Activated naive CD8-positive, alpha-beta T cell treated with anti-CD3 and anti-CD28 coated beads, Interleukin-2, amount 50 U/mL, for 24 hours (primary cell): ENCODE data around the gene LRIT3.
A peak's percentile ranks its signal among the peaks of the same experiment; 100 is the strongest.

ENCODE experiments used
- ATAC-seq: fragments of 150-1000 bp; cut with Tn5 transposase; one replicate; pipeline ENCODE4 v1.10.0; 2021
- DNase-seq: peaks from one replicate; pipeline ENCODE4 v3.0.0; 2021
- H3K27ac Mint-ChIP-seq: one replicate; pipeline ENCODE4 v1.8.0; 2021; ENCODE audit warnings: mild to moderate bottlenecking, mixed read lengths
- H3K27me3 Mint-ChIP-seq: one replicate; pipeline ENCODE4 v1.8.0; 2021; ENCODE audit warnings: mixed read lengths
- H3K36me3 Mint-ChIP-seq: one replicate; pipeline ENCODE4 v1.8.0; 2021; ENCODE audit warnings: low read depth, mixed read lengths
- H3K4me1 Mint-ChIP-seq: one replicate; pipeline ENCODE4 v1.8.0; 2021; ENCODE audit warnings: mixed read lengths
- H3K4me3 Mint-ChIP-seq: one replicate; pipeline ENCODE4 v1.8.0; 2021; ENCODE audit warnings: mild to moderate bottlenecking, moderate library complexity, mixed read lengths
- H3K9me3 Mint-ChIP-seq: one replicate; pipeline ENCODE4 v1.8.0; 2021; ENCODE audit warnings: mixed read lengths

LRIT3 gene, protein sequence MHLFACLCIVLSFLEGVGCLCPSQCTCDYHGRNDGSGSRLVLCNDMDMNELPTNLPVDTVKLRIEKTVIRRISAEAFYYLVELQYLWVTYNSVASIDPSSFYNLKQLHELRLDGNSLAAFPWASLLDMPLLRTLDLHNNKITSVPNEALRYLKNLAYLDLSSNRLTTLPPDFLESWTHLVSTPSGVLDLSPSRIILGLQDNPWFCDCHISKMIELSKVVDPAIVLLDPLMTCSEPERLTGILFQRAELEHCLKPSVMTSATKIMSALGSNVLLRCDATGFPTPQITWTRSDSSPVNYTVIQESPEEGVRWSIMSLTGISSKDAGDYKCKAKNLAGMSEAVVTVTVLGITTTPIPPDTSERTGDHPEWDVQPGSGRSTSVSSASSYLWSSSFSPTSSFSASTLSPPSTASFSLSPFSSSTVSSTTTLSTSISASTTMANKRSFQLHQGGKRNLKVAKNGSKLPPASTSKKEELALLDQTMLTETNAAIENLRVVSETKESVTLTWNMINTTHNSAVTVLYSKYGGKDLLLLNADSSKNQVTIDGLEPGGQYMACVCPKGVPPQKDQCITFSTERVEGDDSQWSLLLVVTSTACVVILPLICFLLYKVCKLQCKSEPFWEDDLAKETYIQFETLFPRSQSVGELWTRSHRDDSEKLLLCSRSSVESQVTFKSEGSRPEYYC

DNA sequence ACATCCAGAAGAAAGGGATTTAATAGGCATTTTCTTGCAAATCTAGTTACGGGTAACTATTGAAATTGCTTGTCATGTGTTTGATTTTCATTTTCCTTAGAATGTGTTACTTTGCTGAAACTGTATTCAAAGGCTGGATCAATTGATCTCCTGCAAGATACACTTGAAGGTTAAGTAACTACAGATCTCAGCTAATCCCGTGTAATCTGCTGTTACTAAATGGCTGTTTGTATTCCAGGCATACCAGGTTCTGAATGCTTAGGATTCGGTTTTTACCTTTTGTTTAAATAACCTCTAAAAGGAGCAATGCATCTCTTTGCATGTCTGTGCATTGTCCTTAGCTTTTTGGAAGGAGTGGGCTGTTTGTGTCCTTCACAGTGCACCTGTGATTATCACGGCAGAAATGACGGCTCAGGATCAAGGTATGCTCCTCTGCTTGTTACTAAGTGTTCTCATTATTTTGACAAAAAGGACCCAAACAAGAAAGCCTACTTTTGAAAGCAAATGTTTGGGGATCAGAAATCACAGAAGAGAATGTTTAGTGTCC lies at the start of gene LRIT3:
Gene LRIT3 (plus strand): TSS at position 212 of the 547 bp plus-strand sequence. CDS start 95 bp downstream, at position 307.
- H3K36me3 Mint-ChIP-seq: no peaks in the 10 kb centered on the region
- no peaks in the 10 kb centered on the region for H3K27me3 Mint-ChIP-seq
- no peak within 1 kb of the TSS for H3K27ac Mint-ChIP-seq
- ATAC-seq: no peak
- no peaks in the 10 kb centered on the region for H3K9me3 Mint-ChIP-seq
- no peak within 1 kb of the TSS for H3K4me3 Mint-ChIP-seq
- DNase-seq: no peak
- H3K4me1 Mint-ChIP-seq: no peaks in the 10 kb centered on the region

DNA sequence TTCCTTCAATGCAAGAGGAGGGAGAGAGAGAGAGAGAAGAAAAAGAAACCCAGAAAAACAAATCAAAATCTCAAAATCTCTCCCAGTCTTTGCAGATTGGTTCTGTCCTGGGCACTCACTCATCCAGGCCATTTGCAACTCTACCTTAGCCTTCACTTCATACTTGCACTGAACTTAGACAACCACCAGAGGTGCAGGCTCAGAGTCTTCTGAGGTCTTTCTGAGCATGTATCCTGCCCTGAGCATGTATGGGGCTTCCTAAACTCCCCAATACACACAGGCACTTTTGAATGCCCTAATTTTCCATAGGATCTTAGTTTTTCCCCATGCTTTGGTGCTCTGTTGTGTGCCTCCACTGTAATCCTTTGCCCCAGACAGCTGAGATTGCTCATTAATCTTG lies 49.0 kb upstream of the LRIT3 start:
- H3K27ac Mint-ChIP-seq: no peak overlapping the region

DNA sequence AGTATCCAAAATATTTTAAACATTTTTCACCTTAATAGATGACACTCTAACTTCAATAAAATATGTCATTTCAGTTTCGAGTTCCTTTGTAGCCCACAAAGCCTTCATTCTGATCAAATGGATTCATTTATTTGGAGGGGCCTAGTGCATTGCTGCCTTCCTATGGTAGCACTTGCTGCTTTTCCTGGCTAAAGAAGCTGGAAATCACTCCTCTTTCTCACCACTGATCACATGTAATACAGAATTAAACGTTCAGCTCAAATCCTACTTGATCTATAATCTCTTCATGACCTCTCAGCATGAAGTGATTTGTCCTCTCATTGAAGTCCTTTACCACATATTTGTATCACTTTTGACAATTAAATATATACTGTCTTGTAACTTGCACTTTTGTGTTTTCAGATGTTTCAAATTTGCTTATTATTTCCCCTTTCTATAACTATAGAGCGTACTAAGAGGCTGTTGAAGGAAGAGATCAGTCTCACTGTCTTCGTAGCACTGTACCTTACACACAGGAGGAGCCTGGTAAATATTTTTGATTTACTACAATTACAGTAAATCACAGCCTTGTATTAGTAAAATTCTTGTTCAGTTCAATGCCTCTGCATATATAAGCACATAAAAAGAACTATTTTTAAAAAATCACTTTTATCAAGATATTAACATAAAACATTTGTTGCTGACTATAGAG lies 46.7 kb upstream of the LRIT3 start:
- no peak overlapping the region for H3K4me3 Mint-ChIP-seq
- H3K4me1 Mint-ChIP-seq: no peaks in the 10 kb centered on the region
- H3K9me3 Mint-ChIP-seq: peaks cover 4% of the 10 kb centered on the region
- DNase-seq: no peak
- peaks cover 2% of the 10 kb centered on the region for H3K27me3 Mint-ChIP-seq
- ATAC-seq: no peak
- no peaks in the 10 kb centered on the region for H3K36me3 Mint-ChIP-seq
- no peak overlapping the region for H3K27ac Mint-ChIP-seq

More for the DNA sequence above, 49.0 kb upstream of the LRIT3 start:
- Mint-ChIP-seq H3K9me3 (peaks cover 14% of the 10 kb centered on the region), H3K27me3 (peaks cover 6% of the 10 kb centered on the region), H3K36me3 (peaks cover 3% of the 10 kb centered on the region), H3K4me1 (no peaks in the 10 kb centered on the region), H3K4me3 (no peak overlapping the region)
- DNase-seq: no peak
- no peak for ATAC-seq

DNA sequence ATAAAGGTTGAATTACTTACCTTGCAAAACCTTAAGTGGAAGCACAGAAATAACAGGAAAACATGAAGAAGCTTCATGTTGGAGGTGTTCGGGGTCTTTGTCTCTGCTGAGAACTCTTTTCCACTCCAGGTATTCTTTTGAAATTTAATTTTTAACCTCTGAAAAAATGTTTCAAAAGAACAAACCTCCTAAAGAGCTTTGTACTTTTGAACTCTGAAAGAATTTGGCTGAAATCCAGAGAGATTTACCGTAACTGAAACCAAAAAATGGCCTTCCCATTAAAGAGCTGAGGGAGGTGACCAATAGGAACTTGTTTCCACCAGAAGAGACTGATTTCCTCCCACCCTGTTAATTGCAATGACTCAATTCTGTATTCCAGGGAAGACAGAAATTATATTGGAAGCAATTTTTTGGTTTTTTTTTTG lies 46.0 kb upstream of the LRIT3 start, which contains the start of gene CFI:
Gene CFI (minus strand): TSS at position 105 of the 425 bp plus-strand sequence. CDS start 28 bp downstream, at position 77.
- Mint-ChIP-seq H3K27ac (no peak within 1 kb of the TSS), H3K27me3 (peaks cover 2% of the 10 kb centered on the region), H3K4me1 (no peaks in the 10 kb centered on the region), H3K9me3 (no peaks in the 10 kb centered on the region), H3K4me3 (no peak within 1 kb of the TSS), H3K36me3 (no peaks in the 10 kb centered on the region)
- ATAC-seq: no peak
- DNase-seq: no peak

DNA sequence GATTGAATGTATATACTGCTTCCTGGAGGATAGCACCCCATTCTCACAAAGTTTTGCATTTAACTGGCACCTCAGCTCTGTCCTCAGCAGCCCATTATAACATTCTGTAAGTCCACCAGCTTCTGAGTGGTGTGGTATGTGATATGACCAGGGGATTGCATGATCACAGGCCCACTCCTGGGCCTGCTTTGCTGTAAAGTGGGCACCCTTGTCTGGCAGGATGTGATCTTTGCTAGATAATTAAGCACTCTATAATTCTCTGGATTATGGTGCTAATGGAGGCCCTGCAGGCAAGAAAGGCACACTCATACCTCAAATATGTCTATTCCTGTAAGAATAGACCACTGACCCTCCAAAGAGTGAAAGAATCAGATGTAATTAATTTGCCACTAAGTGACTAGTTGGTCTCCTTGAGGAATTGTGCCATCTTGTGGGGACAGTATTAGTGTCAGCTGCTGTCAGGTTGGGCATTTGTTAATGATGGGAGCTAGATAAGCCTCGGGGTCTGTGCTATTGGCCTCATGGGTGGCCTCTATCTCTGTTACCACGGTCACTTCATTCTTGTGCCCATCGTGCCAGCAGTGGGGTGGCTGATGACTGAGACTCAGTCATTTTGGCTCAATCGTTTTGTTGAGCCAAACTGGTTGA lies 43.9 kb upstream of the LRIT3 start:
- Mint-ChIP-seq H3K36me3 (no peaks in the 10 kb centered on the region), H3K4me3 (no peak overlapping the region), H3K27me3 (no peaks in the 10 kb centered on the region), H3K9me3 (no peaks in the 10 kb centered on the region), H3K4me1 (no peaks in the 10 kb centered on the region), H3K27ac (no peak overlapping the region)
- ATAC-seq (no peak), DNase-seq (no peak)

DNA sequence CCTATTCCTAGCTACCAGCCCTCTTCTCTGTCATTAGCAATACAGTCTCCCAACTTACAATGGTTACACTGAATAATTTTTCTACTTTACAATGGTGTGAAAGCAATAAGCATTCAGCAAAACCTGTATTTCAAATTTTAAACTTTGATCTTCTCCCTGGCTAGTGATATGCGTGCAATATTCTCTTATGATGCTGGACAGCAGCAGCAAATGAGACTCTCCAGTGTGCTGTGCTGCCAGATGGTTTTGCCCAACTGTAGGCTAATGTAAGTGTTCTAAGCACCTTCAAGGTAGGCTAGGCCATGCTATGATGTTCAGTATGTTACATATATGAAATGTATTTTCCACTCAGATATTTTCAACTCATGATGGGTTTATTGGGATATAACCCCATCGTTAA lies 38.3 kb upstream of the LRIT3 start:
- H3K27me3 Mint-ChIP-seq: no peaks in the 10 kb centered on the region
- no peaks in the 10 kb centered on the region for H3K36me3 Mint-ChIP-seq
- no peak overlapping the region for H3K27ac Mint-ChIP-seq
- no peak for DNase-seq
- no peak for ATAC-seq
- peaks cover 1% of the 10 kb centered on the region for H3K4me1 Mint-ChIP-seq
- no peaks in the 10 kb centered on the region for H3K9me3 Mint-ChIP-seq
- H3K4me3 Mint-ChIP-seq: no peak overlapping the region

DNA sequence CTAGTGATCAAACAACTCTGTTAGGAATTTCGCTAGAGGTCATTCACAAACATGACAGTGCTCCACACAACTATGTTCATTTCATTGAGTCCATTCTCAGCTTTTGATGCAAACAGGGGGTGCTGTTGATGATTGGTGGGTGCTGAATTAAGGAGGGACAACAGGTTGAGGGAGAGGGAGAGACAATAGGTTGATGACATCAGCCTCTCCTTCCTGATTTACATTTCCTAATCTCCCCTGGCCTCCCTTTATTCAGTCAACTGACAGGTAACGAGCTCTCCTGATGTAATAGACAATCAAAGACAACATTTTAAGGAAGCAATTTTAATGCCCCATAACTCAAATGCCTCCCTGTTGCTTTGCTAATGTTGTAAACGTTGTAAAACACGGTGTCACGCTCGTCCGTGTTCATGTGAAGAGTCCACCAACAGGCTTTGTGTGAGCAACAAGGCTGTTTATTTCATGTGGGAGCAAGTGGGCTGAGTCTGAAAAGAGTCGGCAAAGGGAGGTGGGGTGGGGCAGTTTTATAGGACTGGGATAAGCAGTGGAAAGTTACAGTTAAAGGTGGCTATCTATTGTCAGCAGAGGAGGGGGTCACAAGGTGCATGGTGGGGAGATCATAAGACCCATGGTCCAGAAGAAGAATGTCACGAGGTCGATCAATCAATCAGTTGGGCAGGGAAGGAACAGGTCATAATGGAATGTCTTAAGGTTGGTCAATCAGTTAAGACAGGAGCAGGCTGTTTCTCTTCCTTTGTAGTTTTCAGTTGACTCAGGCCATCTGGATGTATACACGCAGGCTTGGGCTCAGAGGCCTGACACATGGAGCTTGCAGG lies 37.1 kb upstream of the LRIT3 start:
- Mint-ChIP-seq H3K4me1 (peaks cover 4% of the 10 kb centered on the region), H3K4me3 (no peak overlapping the region), H3K27me3 (no peaks in the 10 kb centered on the region), H3K36me3 (peaks cover 2% of the 10 kb centered on the region), H3K27ac (no peak overlapping the region), H3K9me3 (no peaks in the 10 kb centered on the region)
- ATAC-seq (no peak), DNase-seq (no peak)

DNA sequence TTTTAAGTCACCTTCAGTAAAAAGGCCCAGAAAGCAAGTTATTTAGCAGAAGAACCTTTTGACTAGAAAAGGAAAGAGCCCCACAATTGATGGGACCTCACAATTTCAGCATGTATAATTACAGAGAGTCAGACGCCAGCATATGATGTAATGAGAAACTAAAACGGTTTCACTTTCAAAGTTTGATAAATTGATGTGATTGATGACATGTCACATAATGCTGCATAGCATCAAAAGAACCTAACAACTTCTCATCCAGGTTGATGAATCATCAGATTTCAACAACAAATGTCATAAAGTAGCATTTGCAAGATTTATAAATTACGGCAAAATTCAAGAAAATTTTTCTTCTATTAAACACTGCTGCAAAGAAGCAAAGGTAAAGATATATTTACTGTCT lies 36.2 kb upstream of the LRIT3 start:
- no peaks in the 10 kb centered on the region for H3K27me3 Mint-ChIP-seq
- H3K36me3 Mint-ChIP-seq: peaks cover 7% of the 10 kb centered on the region
- no peak for ATAC-seq
- H3K9me3 Mint-ChIP-seq: no peaks in the 10 kb centered on the region
- H3K4me1 Mint-ChIP-seq: peaks cover 10% of the 10 kb centered on the region
- no peak overlapping the region for H3K4me3 Mint-ChIP-seq
- no peak for DNase-seq
- H3K27ac Mint-ChIP-seq: no peak overlapping the region

DNA sequence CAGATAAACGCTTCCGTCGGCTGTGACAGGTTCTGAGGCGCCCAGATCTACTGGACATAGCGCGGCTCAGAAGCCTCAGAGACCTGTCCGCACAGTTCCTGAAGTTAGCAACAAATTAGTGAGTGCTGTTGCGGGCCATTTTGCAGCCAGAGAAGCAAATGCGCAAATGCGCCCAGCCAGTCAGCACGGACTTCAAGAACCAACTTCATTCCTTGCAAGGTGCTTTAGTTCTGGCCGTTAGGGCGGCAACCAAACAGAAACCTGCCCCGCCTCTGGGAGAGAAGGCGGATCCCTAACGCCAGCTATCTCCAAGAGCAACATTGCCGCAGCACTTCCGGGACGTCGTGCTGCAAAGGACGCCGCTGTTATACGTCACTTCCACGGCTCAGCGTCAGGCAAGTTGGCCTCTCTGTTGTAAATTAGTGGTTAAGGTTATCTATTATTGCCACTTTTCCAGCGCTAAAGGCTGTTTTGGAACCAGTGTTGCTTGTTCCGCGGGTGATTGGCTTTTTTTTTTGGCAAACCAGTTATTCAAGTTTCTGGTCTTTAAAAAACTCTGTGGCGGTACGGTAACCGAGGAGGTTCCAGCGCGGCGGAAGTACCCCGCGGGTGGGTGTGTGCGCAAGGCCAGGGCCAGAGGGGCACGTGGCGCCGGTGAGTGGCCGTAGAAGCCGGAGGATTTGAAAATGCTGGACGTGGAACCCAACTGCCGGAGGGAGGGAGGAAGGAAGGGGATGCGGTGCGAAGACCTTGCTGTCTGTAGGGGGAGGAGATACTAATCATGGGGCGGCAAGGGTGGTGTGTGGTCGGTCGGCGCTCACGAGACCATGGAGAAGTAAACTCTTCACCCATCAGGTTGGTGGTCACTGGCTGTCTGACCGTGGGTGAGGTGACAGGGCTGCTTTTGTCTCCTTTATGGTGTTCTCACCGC lies 32.5 kb upstream of the LRIT3 start, which contains the start of gene GAR1:
Gene GAR1 (plus strand): TSS at position 612 of the 931 bp plus-strand sequence. CDS start 403 bp downstream, outside the sequence.
- Mint-ChIP-seq H3K27me3 (no peaks in the 10 kb centered on the region), H3K4me1 (peaks cover 47% of the 10 kb centered on the region), H3K4me3 (peak within 1 kb of the TSS; percentile 98), H3K36me3 (peaks cover 39% of the 10 kb centered on the region), H3K9me3 (no peaks in the 10 kb centered on the region), H3K27ac (peak within 1 kb of the TSS; percentile 99)
- peak; percentile 97 for ATAC-seq
- DNase-seq: peak; percentile 86

DNA sequence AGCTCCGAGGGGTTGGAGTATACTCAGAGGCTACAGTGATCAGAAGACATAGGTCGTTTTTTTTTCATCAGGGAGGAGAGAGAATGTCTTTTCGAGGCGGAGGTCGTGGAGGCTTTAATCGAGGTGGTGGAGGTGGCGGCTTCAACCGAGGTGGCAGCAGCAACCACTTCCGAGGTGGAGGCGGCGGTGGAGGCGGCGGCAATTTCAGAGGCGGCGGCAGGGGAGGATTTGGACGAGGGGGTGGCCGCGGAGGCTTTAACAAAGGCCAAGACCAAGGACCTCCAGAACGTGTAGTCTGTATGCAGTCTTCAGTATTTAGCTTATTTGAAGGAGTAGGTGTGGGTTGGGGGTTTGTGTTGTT lies 31.8 kb upstream of the LRIT3 start:
- no peak for ATAC-seq
- H3K27ac Mint-ChIP-seq: peak overlapping the region; percentile 99

DNA sequence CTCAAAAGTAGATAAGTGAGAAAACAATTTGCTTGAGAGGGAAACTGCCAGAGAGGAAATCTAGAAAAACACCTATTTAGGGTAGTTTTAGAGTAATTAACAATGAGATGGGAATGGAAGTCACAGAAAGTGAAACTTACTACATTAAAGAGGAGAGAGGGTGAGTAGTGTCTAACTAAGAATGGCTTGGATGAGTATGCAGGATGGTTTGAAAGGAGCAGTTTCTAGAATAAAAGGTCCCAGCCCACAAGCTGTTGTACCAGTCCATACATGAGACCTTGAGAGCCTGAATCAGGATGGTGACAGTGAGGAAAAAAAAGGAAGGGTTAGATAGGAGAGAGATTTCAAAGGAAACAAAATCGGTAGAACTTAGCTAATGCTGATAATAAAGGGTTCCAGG lies 31.0 kb upstream of the LRIT3 start:
- no peaks in the 10 kb centered on the region for H3K27me3 Mint-ChIP-seq
- H3K4me3 Mint-ChIP-seq: peak overlapping the region; percentile 98
- no peaks in the 10 kb centered on the region for H3K9me3 Mint-ChIP-seq
- H3K4me1 Mint-ChIP-seq: peaks cover 61% of the 10 kb centered on the region
- peaks cover 51% of the 10 kb centered on the region for H3K36me3 Mint-ChIP-seq
- H3K27ac Mint-ChIP-seq: peak overlapping the region; percentile 99
- DNase-seq: no peak
- ATAC-seq: peak; percentile 53

More for the DNA sequence above, 31.8 kb upstream of the LRIT3 start:
- Mint-ChIP-seq H3K27me3 (no peaks in the 10 kb centered on the region), H3K9me3 (no peaks in the 10 kb centered on the region), H3K36me3 (peaks cover 43% of the 10 kb centered on the region), H3K4me3 (peak overlapping the region; percentile 98), H3K4me1 (peaks cover 53% of the 10 kb centered on the region)
- DNase-seq: peak; percentile 46

DNA sequence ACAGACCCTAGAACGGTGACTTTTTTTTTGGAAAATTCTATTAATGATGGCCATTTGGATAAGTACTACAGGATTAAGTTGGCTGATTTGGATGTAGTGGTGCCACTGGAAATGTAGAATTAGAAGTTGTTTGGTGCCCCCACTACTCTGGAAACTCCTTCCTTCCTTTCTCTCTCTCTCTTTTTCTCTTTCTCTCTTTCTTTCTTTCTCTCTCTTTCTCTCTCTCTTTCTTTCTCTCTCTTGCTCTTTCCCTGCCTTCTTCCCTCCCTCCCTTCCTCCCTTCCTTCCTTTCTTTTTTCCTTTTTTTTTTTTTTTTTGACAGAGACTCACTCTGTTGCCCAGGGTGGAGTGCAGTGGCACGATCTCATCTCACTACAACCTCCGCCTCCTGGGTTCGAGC lies 29.6 kb upstream of the LRIT3 start:
- Mint-ChIP-seq H3K4me1 (peaks cover 65% of the 10 kb centered on the region), H3K36me3 (peaks cover 58% of the 10 kb centered on the region), H3K27ac (peak overlapping the region; percentile 32), H3K4me3 (peak overlapping the region; percentile 22), H3K27me3 (no peaks in the 10 kb centered on the region), H3K9me3 (no peaks in the 10 kb centered on the region)
- ATAC-seq (no peak), DNase-seq (no peak)
